GM21717 (cell line): ENCODE measurements around the gene RNU6-1.

ENCODE experiments used
- ATAC-seq: cut with Tn5 transposase; IDR thresholded peaks from one replicate; pipeline ENCODE4 v1.9.1; 2021; ENCODE audit warnings: mild to moderate bottlenecking, moderate library complexity; ENCODE audit not compliant: unreplicated experiment

RNU6-1 gene

DNA sequence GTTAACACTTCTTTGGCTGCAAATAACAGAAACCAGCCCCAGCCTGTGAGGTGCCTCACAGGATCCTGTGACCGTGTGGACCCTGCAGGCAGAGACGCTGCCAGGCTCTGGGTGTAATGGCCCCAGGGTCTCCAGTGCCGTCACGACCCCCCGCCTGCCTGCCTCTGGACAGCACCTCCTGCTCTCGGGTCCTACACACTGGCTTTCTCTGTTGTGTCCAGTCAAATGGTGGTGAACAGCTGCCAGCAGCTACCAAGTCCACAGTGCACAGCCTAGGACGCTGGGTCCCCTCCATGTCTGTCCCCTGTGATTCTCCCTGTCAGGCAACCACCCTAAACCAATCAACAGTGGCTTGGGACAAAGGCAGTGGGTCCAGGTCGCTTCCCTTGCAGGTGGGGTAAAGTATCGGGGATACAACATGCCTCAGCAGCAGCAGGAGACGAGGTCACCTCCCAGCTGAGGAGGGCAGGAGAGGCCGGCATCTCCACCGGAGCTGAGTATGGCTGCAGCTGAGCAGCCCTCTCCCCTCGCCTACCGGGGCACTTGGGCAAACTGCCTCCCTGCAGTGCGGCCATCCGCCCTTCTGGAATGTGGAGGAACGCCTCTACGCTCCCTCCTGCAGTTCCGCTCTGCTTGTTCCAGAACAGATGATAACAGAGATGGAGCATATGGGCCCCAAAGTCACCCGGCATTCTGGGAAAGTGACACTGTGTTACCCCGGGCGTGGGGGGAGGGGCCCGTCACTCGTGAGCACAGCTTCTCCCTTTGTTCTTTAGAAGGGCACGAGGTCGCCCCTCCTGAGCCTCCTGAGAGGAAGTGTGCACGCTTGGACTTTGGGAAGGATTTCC is 35.6 kb downstream of the RNU6-1 start:
- ATAC-seq = no peak

DNA sequence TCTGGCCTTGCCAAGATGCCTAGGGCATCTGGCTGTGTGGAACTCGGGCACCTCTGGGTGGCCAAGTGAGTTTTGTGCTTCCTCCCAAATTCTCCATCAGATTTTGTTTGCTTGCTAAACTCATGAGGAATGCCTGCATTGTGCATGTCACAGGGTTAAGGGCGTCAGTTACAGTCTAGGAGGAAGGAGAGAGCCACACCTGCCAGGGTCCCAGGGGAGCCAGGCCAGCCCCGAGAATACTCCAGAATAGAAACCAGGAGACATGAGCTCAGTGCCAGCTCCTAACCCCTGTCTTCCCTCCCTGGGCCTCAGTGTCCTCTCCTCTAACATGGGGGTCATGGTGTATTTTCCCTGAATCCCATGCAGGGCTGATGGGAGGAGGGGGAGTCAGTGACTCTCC is 36.5 kb downstream of the RNU6-1 start:
- ATAC-seq = no peak

DNA sequence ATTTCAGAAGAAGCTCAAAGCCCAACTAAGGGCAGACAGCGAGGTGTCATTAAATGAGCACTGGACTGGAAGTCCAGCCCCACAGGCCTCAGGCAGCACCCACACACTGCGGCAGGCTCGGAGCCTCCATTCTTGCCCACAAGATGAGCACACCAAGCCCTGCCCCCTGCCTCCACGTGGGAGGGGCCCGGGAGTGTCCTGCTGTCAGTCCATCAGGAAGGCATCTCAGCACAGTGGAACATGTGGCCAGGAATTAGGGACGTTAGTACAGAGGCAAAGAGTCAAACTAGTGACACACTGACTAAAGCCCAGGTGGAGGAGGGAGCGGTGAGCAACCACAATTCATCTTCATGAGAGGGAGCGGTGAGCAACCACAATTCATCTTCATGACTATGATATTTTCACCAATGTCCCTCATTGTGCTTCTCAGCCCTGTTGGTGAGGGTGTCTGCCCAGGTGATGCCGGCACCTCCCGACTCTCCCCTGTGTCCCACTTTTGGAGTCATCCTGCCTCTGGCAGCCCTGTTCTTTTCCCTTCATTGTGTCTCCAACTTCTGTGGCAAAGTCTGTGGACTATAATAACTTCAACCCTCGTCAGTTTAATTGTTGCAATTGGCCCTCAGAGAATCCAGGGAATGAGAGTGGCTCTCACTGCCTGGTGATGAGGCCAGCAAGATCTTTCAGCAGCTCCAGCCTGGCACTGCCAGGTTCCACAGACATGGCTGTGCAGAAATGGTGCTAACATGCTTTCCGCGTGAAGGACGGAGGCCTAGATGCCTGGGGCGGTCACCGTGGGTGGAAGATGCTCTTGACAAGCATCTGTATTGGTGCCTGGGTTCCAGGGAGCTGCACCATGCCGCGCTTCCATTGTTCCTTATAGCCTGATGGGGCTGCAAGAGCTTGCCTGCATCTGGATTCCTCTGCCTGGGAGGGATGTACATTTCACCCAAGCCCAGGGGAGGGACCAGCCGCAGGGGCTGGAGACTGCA is 37.6 kb downstream of the RNU6-1 start:
- ATAC-seq = no peak

DNA sequence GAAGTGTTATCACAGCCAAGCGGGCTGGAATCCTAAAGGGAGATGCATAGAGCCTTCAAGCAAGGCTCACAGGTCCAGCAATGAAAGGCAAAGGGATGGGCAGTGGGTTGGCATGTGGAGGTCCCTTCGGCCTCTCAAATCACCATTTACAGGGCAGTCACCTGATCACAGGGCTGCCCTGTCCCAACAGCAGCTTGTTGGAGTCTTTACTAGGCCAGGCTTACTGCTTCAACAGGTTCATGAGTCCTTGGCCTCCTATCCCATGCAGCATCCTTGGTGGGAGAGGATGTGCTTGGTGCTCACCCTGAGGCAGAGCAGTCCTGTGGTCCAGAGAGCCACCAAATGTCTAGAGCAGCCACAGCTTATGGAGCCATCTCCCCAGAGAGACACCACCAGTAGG is 38.7 kb downstream of the RNU6-1 start:
- ATAC-seq = no peak

- no peak for ATAC-seq
These were observed 40.0 kb downstream of the RNU6-1 start for GRCh38 chr15:67799801-67800205.

DNA sequence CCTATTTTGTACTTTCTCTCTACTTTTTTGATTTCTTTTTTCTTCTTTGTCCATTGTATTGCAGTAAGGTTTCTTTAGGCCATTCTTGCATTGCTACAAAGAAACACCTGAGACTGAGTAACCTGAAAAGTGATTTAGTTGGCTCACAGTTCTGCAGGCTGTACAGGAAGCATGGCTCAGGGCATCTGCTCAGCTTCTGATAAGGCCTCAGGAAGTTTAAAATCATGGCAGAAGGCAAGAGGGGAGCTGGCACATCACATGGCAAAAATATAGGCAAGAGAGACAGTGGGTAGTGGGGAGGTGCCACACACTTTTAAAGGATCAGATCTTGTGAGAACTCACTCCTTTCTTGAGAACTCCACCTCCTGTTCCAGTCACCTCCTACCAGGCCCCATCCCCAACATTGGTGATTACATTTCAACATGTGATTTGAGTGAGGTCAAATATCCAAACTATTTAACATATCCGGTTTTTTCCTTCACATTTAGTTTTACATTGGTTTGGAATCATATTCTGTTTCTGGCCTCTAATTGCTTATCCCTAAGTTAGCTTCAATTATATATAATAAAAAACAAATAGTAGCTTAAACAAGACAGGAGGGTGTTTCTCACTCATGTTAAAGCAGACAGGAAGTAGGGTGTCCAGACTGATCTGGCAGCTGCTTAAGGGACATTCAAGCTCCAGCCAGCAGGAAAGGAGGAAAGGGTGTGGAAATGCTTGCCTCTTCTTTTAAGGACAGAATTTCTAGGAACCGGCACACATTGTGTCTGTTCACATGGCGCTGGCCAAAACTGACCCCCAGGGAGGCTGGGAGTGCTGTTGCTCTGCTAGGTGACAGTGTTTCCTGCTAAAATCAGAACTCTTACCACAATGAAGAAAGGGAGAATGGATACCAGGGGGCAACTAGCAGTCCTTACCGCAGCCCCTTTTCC is 43.4 kb downstream of the RNU6-1 start:
- ATAC-seq = no peak

GRCh38 chr15:67794832-67795574 is 44.8 kb downstream of the RNU6-1 start:
- ATAC-seq = no peak

- no peak for ATAC-seq
These were observed 47.4 kb downstream of the RNU6-1 start for GRCh38 chr15:67792250-67792942.

GRCh38 chr15:67790610-67791319 is 49.1 kb downstream of the RNU6-1 start:
- ATAC-seq = no peak
